Measurements from ENCODE around the gene SFRP5.

Gene SFRP5

GRCh38 chr10:97773096-97773495, 1.3 kb upstream of the SFRP5 start:
- DNase-seq (ENCODE audit: extremely low read depth, insufficient read length): no peak
- H3K36me3 ChIP-seq (ENCODE audit: control insufficient read depth, insufficient read depth, low read length): no peaks in the 10 kb centered on the region
- no peak overlapping the region for H3K4me3 ChIP-seq (replicated peaks; ENCODE audit: low read depth, low read length)
- no peaks in the 10 kb centered on the region; the same call in 1 of the 2 replicates for H3K27me3 ChIP-seq (replicated peaks; ENCODE audit: control insufficient read depth, insufficient read depth, low read length)
- TF ChIP-seq CTCF (IDR thresholded peaks at IDR 0.05; ENCODE audit: insufficient read depth, low read length, poor library complexity, severe bottlenecking): no peak

GRCh38 chr10:97771055-97771891, 526 bp downstream of the SFRP5 start:
- Histone ChIP-seq H3K4me3 (replicated peaks; ENCODE audit: low read depth, low read length) (no peak overlapping the region), H3K27me3 (replicated peaks; ENCODE audit: control insufficient read depth, insufficient read depth, low read length) (no peaks in the 10 kb centered on the region; the same call in 1 of the 2 replicates)
- no peak for TF ChIP-seq CTCF (IDR thresholded peaks at IDR 0.05; ENCODE audit: insufficient read depth, low read length, poor library complexity, severe bottlenecking)

GRCh38 chr10:97770255-97770654, 1.5 kb downstream of the SFRP5 start:
- TF ChIP-seq CTCF (IDR thresholded peaks at IDR 0.05; ENCODE audit: insufficient read depth, low read length, poor library complexity, severe bottlenecking): no peak
- DNase-seq (ENCODE audit: extremely low read depth, insufficient read length): no peak
- H3K4me3 ChIP-seq (replicated peaks; ENCODE audit: low read depth, low read length): no peak overlapping the region
- no peaks in the 10 kb centered on the region; the same call in 1 of the 2 replicates for H3K36me3 ChIP-seq (ENCODE audit: control insufficient read depth, insufficient read depth, low read length)
- no peaks in the 10 kb centered on the region; the same call in 1 of the 2 replicates for H3K27me3 ChIP-seq (replicated peaks; ENCODE audit: control insufficient read depth, insufficient read depth, low read length)

More at GRCh38 chr10:97771055-97771891, 526 bp downstream of the SFRP5 start:
- H3K36me3 ChIP-seq (ENCODE audit: control insufficient read depth, insufficient read depth, low read length): no peaks in the 10 kb centered on the region
- peak; percentile 43 for DNase-seq (ENCODE audit: extremely low read depth, insufficient read length)

- no peak overlapping the region for H3K4me3 ChIP-seq (replicated peaks; ENCODE audit: low read depth, low read length)
- H3K27me3 ChIP-seq (replicated peaks; ENCODE audit: control insufficient read depth, insufficient read depth, low read length): no peaks in the 10 kb centered on the region; the same call in 1 of the 2 replicates
- no peak for TF ChIP-seq CTCF (IDR thresholded peaks at IDR 0.05; ENCODE audit: insufficient read depth, low read length, poor library complexity, severe bottlenecking)
- DNase-seq (ENCODE audit: extremely low read depth, insufficient read length): no peak
- no peaks in the 10 kb centered on the region; the same call in 1 of the 2 replicates for H3K36me3 ChIP-seq (ENCODE audit: control insufficient read depth, insufficient read depth, low read length)
Observed at GRCh38 chr10:97768322-97769315, 3.2 kb downstream of the SFRP5 start.

GRCh38 chr10:97766996-97767924, 4.5 kb downstream of the SFRP5 start:
- no peak for TF ChIP-seq CTCF (IDR thresholded peaks at IDR 0.05; ENCODE audit: insufficient read depth, low read length, poor library complexity, severe bottlenecking)

More at GRCh38 chr10:97766996-97767924, 4.5 kb downstream of the SFRP5 start:
- Histone ChIP-seq H3K27me3 (replicated peaks; ENCODE audit: control insufficient read depth, insufficient read depth, low read length) (no peaks in the 10 kb centered on the region; the same call in 1 of the 2 replicates), H3K4me3 (replicated peaks; ENCODE audit: low read depth, low read length) (no peak overlapping the region), H3K36me3 (ENCODE audit: control insufficient read depth, insufficient read depth, low read length) (peaks cover 6% of the 10 kb centered on the region)
- DNase-seq (ENCODE audit: extremely low read depth, insufficient read length): no peak
